ENCODE measurements around the gene ACACA.
"Not testable (repeated sequence)": the region's sequence is repeated elsewhere in the genome, so short reads cannot be mapped to it uniquely, and the experiment has no call there.

Gene ACACA

DNA sequence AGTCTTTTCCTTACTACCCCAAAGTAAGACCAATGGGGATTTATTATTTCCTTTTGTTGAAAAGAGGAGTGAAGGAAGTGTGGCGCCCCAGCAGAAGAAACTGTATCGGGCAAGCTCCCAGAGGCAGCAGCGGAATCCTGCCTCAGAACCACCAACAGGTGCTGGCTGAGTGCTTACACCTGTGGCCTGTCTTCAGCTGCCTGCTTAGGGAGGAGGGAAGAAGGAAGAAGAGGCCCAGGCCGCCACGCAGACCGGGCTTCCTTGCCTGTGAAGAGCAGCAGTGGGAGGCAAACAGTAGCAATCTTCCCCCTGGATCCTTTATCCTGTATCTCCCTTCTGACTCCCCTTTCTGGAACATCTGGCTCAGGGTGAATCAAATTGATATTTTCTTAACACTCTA, 323.2 kb downstream of the ACACA start:
- no peak overlapping the region for H3K4me3 ChIP-seq (ENCODE audit: low read length)
- DNase-seq (ENCODE audit: low read depth): no peak
- TF ChIP-seq, protein P1, sequence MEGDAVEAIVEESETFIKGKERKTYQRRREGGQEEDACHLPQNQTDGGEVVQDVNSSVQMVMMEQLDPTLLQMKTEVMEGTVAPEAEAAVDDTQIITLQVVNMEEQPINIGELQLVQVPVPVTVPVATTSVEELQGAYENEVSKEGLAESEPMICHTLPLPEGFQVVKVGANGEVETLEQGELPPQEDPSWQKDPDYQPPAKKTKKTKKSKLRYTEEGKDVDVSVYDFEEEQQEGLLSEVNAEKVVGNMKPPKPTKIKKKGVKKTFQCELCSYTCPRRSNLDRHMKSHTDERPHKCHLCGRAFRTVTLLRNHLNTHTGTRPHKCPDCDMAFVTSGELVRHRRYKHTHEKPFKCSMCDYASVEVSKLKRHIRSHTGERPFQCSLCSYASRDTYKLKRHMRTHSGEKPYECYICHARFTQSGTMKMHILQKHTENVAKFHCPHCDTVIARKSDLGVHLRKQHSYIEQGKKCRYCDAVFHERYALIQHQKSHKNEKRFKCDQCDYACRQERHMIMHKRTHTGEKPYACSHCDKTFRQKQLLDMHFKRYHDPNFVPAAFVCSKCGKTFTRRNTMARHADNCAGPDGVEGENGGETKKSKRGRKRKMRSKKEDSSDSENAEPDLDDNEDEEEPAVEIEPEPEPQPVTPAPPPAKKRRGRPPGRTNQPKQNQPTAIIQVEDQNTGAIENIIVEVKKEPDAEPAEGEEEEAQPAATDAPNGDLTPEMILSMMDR (IDR thresholded peaks at IDR 0.05; ENCODE audit: insufficient read depth, low read depth, low read length, missing control alignments): no peak

- H3K4me3 ChIP-seq (ENCODE audit: low read length): no peak overlapping the region
- DNase-seq (ENCODE audit: low read depth): no peak
- TF ChIP-seq, protein P1 (IDR thresholded peaks at IDR 0.05; ENCODE audit: insufficient read depth, low read depth, low read length, missing control alignments): no peak
Measured at GRCh38 chr17:37082985-37083384, 323.7 kb downstream of the ACACA start.

DNA sequence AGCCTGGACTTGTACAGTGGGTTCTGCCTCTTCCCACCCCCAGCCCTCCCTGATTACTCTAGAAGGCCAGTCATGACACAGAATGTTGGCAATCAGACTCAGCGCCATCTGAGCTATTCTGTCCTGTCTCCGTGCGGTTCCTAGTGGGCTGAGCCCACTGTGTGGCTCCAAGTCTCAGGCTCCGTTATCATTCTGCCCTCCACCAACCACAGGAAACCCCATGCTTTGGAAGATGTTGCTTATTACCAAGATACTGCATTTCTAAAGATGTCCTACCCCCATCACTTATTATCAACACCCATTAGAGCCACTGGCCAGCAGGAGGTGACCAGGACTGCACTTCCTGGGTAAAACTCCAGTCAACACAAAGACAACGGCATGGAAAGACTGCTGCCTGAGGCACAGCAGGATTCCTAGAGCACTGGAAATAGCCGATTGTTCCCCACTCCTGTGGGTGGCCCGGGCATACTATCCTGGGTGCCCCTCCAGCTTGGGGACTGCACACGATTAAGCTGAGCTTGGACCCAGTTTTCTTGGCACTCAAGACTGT, 324.2 kb downstream of the ACACA start:
- TF ChIP-seq, protein P1 (IDR thresholded peaks at IDR 0.05; ENCODE audit: insufficient read depth, low read depth, low read length, missing control alignments): no peak
- no peak for DNase-seq (ENCODE audit: low read depth)
- no peak overlapping the region for H3K4me3 ChIP-seq (ENCODE audit: low read length)

DNA sequence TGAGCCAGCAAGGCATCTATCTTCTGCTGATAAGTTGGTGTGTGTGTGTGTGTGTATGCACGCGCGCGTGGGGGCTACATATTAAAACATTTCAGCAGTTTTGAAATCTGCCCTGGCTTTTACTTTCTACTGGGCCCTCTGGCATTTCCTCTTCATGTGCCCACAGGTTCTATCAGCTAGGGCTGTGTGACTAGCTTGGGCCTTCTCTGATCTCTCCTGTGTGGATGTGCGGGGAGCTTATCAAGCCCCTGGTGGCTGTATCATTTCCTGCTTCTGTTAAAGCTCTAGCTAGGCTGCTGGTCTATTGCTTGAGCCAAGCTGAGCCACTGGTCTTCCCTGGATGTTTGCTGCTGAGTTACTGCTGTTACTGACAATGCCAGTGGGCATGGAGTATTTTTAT, 325.3 kb downstream of the ACACA start:
- H3K4me3 ChIP-seq (ENCODE audit: low read length): no peak overlapping the region
- peak; percentile 11 for DNase-seq (ENCODE audit: low read depth)
- TF ChIP-seq, protein P1 (IDR thresholded peaks at IDR 0.05; ENCODE audit: insufficient read depth, low read depth, low read length, missing control alignments): no peak

DNA sequence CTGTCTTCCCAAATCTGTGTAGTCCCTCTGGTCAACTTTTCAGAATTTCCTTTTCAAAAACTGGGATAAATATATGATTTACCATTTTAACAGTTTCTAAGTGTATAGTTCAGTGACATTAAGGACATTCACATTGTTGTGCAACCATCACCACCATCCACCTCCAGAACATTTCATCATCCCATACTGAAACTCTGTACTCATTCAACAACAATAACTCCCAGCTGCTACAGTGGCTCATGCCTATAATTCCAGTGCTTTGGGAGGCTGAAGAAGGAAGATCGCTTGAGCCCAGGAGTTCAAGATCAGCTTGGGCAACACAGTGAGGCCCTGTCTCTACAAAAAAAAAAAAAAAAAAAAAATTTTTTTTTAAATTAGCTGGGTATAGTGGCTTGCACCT, 326.9 kb downstream of the ACACA start:
- TF ChIP-seq, protein P1 (IDR thresholded peaks at IDR 0.05; ENCODE audit: insufficient read depth, low read depth, low read length, missing control alignments): no peak
- no peak overlapping the region for H3K4me3 ChIP-seq (ENCODE audit: low read length)
- DNase-seq (ENCODE audit: low read depth): peak; percentile 43

DNA sequence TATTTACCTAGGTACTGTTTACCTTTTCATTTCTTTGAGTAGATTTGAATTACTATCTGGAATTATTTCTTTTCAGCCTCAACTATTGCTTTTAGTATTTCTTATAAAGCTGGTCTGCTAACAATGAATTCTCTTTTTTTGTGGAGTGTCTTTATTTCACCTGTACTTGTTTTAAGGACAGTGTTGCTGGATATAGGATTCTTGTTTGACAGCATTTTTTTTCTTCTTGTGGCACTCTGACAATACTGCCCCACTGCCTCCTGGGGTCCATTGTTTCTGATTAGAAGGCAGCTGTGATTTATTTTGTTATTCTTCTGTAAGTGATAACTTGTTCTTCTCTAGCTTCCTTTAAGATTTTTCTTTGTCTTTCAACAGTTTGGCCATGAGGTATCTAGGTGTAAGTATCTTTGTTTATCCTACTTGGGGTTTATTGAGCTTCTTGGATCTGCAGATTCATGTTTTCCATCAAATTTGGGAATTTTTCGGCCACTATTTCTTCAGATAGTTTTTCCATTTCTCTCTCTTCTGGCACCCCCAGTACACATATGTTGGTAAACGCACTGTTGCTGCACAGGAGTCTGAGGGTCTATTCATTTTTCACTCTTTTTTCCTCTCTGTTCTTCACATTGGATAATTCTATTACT, 327.4 kb downstream of the ACACA start:
- TF ChIP-seq, protein P1 (IDR thresholded peaks at IDR 0.05; ENCODE audit: insufficient read depth, low read depth, low read length, missing control alignments): no peak
- no peak overlapping the region for H3K4me3 ChIP-seq (ENCODE audit: low read length)
- no peak for DNase-seq (ENCODE audit: low read depth)

GRCh38 chr17:37073464-37073863, 333.2 kb downstream of the ACACA start:
- not testable (repeated sequence) for H3K4me3 ChIP-seq (ENCODE audit: low read length); DNase-seq (ENCODE audit: low read depth)

Measured in epithelial cell of esophagus (primary cell).